GM12801 (cell line): ENCODE measurements around the gene ITPR2.

Source experiments
- TF ChIP-seq, protein P1 (sequence below): IDR thresholded peaks from one replicate; pipeline ENCODE4 v1.5.1; 2011; ENCODE audit warnings: control low read depth; ENCODE audit not compliant: insufficient read length; ENCODE audit errors: extremely low read depth

Gene ITPR2

DNA sequence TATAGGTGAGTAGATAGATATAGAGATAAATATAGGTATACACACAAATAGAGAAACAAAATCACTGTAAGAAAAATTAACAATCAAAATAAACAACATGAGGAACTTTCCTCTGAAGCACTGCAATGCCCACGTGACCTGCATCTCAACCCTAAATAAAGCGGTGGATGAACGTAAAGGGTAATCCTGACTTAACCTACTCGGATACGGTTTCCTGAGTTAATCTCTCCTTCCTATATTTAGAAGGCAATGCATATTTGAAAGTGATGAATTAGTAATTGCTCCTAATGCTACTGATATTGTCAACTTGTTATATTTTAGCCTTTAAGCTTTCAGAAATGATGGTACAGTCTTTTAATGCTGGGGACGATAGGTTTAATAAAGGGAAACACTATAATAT is 221.4 kb downstream of the ITPR2 start:
- TF ChIP-seq, protein P1, sequence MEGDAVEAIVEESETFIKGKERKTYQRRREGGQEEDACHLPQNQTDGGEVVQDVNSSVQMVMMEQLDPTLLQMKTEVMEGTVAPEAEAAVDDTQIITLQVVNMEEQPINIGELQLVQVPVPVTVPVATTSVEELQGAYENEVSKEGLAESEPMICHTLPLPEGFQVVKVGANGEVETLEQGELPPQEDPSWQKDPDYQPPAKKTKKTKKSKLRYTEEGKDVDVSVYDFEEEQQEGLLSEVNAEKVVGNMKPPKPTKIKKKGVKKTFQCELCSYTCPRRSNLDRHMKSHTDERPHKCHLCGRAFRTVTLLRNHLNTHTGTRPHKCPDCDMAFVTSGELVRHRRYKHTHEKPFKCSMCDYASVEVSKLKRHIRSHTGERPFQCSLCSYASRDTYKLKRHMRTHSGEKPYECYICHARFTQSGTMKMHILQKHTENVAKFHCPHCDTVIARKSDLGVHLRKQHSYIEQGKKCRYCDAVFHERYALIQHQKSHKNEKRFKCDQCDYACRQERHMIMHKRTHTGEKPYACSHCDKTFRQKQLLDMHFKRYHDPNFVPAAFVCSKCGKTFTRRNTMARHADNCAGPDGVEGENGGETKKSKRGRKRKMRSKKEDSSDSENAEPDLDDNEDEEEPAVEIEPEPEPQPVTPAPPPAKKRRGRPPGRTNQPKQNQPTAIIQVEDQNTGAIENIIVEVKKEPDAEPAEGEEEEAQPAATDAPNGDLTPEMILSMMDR: no peak

DNA sequence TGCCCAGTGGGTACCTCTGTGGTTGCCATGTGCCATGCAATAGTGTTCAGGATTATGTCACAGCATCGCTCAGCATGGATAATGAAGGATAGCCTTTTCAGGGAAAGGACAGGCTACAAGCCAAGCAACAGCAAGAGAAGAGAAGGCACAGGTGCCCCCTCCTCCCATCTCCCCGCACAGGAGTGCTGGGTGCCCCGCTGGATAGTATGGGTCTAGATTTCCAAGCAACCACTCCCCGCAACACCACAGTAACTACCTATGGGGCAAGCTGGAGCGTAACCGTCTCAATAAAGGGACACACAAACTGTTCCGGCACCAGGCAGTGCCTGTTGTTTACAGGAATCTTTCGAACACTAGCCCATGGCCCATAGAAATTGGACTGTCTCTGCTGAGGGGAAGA is 222.2 kb downstream of the ITPR2 start:
- TF ChIP-seq, protein P1: no peak

DNA sequence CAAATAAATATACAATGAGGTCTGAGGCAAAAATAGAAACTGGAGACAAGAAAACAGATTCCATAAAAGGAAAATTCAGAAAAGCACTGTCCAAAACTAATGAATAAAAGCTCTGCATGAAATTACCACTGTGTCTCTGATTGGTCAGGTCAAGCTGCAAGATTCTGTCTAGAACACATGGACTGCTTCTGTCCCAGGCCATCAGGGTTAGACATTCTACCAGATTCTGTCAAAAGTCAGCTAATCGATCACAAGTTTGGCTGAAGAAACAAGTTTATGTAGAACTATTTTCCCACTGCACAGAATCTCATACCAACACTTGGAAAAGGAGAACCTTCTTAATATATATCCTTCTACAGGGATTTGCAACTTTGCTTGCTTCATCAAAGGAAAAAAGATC is 223.0 kb downstream of the ITPR2 start:
- TF ChIP-seq, protein P1: no peak

DNA sequence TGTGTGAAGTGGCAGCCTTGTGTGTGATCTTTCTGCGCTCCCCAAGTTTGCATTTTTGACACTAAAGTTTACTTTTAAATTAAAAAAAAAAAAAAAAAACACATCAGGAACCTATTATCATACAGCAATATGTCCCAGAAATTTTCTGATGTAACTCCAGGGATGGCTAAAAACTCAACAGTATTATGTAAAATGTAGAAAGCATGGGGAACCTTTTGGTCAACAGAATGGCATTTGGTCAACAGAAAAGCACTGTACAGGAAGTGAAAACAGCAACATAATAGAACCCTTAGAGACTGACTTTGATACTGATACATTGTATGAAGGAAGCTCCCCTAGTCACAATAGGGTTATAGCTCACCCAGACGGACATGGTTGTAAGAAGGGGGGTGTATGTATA is 224.3 kb downstream of the ITPR2 start:
- TF ChIP-seq, protein P1: no peak

DNA sequence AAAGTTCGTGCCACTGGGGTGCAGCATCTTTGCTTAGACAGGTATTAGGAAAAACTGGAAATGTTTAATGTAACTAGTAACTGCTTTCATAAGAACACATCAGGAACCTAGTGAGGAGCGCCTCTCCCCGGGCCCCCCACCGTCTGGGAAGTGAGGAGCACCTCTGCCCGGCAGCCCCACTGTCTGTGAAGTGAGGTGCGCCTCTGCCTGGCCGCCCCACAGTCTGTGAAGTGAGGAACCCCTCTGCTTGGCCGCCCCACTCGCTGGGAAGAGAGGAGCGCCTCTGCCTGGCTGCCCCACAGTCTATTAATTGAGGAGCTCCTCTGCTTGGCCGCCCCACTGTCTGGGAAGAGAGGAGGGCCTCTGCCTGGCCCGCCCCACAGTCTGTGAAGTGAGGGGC is 224.7 kb downstream of the ITPR2 start:
- TF ChIP-seq, protein P1: no peak

DNA sequence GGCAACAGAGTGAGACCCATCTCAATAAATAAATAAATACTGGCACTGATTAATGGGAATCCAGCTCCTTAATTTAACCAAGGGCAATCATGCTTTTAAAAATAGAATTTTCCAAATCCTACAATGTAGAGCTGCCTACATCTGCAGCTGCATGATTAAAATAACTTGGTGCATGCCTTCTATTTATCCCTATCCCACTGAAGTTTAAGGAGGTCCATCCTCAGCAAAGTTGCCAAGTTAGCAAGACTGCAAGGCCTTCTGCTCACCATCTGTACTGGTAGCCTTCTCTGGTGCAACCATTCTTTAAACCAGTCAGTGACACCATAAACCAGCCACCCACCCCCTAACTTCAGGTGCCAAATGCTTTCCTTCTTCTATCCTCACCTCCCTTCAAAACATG is 226.1 kb downstream of the ITPR2 start:
- TF ChIP-seq, protein P1: no peak

DNA sequence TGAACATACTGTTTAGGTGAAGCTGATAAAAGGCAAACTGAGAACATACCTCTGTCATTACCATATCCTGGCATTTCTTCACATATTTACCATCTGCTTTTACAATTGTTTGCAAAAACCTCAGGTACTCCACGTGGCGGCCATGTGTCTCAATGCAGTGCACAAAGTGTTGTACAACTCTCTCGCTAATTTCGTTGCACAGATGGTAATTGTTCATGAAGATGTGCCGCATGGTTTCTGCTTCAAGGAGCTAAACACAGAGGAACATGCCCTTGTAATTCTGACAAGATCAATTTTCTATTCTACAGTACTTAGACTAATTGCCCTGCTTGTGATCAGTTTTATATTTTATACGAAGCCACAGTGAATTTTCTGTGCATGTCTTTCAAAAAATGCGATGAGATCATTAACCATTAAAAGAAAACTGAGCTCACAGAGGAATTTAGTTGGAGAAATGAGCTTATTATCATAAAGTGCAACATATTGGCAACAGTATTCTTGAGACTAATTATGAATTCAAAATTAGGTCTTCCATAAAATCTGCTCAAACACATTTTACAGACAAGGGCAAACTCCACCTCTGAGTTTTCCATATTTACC is 233.8 kb downstream of the ITPR2 start:
- TF ChIP-seq, protein P1: no peak
